Measurements from ENCODE around the gene FBXW11. TPM values are rescaled to one million over a fixed set of nuclear protein-coding genes. Genes with fewer than 3 reads are reported as not detected.

Gene FBXW11
- total RNA-seq, 1 experiment from 2014 or later = 52.2 TPM

GRCh38 chr5:171989946-171990712 is 16.3 kb downstream of the FBXW11 start:
- ATAC-seq = no peak
- ChIA-PET POLR2A (no interaction called here), CTCF (no interaction called here)
- H3K4me1 Mint-ChIP-seq = peaks cover 34% of the 10 kb centered on the region
- H3K27ac Mint-ChIP-seq = peak overlapping the region; percentile 52; the same call in 1 of the 2 replicates
- TF ChIP-seq ZSCAN18 (CRISPR knock-in tag; IDR thresholded peaks at IDR 0.05) (no peak), ZNF416 (CRISPR knock-in tag; IDR thresholded peaks at IDR 0.05) (no peak), MXD4 (CRISPR knock-in tag; IDR thresholded peaks at IDR 0.05; ENCODE audit: borderline replicate concordance) (no peak), NR1H2 (CRISPR knock-in tag; IDR thresholded peaks at IDR 0.05) (no peak), NFE2L1 (CRISPR knock-in tag; IDR thresholded peaks at IDR 0.05) (no peak), TEAD1 (CRISPR knock-in tag; IDR thresholded peaks at IDR 0.05) (no peak), CBFB (CRISPR knock-in tag; IDR thresholded peaks at IDR 0.05; ENCODE audit: low read depth) (no peak), MYBL2 (CRISPR knock-in tag; IDR thresholded peaks at IDR 0.05) (no peak), ARID4B (CRISPR knock-in tag; IDR thresholded peaks at IDR 0.05; ENCODE audit: borderline replicate concordance) (no peak), PRRX2 (CRISPR knock-in tag; IDR thresholded peaks at IDR 0.05) (no peak), NR3C1 (CRISPR knock-in tag; conservative IDR thresholded peaks at IDR 0.05; ENCODE audit: low read depth) (no peak)
- peaks cover 11% of the 10 kb centered on the region for H3K36me3 Mint-ChIP-seq
- no peak overlapping the region for H3K4me3 Mint-ChIP-seq
- DNase-seq (ENCODE audit: low spot score) = no peak
- no peaks in the 10 kb centered on the region for H3K9me3 Mint-ChIP-seq
- no peaks in the 10 kb centered on the region for H3K27me3 Mint-ChIP-seq (ENCODE audit: low read depth)

- H3K9me3 Mint-ChIP-seq = no peaks in the 10 kb centered on the region
- ChIA-PET CTCF (no interaction called here), POLR2A (no interaction called here)
- no peak overlapping the region for H3K4me3 Mint-ChIP-seq
- no peaks in the 10 kb centered on the region for H3K27me3 Mint-ChIP-seq (ENCODE audit: low read depth)
- ATAC-seq (no peak), DNase-seq (ENCODE audit: low spot score) (no peak)
- peaks cover 37% of the 10 kb centered on the region for H3K4me1 Mint-ChIP-seq
- no peak for TF ChIP-seq NFE2L1 (CRISPR knock-in tag; IDR thresholded peaks at IDR 0.05)
- H3K27ac Mint-ChIP-seq = peak overlapping the region; percentile 60
- H3K36me3 Mint-ChIP-seq = peaks cover 9% of the 10 kb centered on the region
Observed at GRCh38 chr5:171989276-171989675, 17.2 kb downstream of the FBXW11 start.

- H3K27ac Mint-ChIP-seq = peak overlapping the region; percentile 80
- ATAC-seq (peak; percentile 50), DNase-seq (ENCODE audit: low spot score) (no peak)
- POLR2A ChIA-PET = interaction anchor here (0.6 to 1.3 kb wide), 2 partner anchors 19 to 20 kb away, joined by 4 to 5 read pairs; partner anchors contain the start of gene FBXW11
- H3K4me3 Mint-ChIP-seq = no peak overlapping the region
- H3K36me3 Mint-ChIP-seq = peaks cover 7% of the 10 kb centered on the region; the same call in 1 of the 2 replicates
- peaks cover 60% of the 10 kb centered on the region for H3K4me1 Mint-ChIP-seq
- no peaks in the 10 kb centered on the region for H3K9me3 Mint-ChIP-seq
- CTCF ChIA-PET = interaction anchor here (0.9 to 1.6 kb wide), 4 partner anchors 28 to 75 kb away, joined by 3 to 10 read pairs (median 4); no protein-coding TSS in a partner anchor
- H3K27me3 Mint-ChIP-seq (ENCODE audit: low read depth) = no peaks in the 10 kb centered on the region
- TF ChIP-seq FOXP1 (CRISPR knock-in tag; IDR thresholded peaks at IDR 0.05; ENCODE audit: borderline replicate concordance) (no peak), HMGA2 (CRISPR knock-in tag; IDR thresholded peaks at IDR 0.05) (no peak), NR3C1 (CRISPR knock-in tag; conservative IDR thresholded peaks at IDR 0.05; ENCODE audit: low read depth) (no peak), IRF1 (CRISPR knock-in tag; IDR thresholded peaks at IDR 0.05) (no peak), NFYB (CRISPR knock-in tag; conservative IDR thresholded peaks at IDR 0.05; ENCODE audit: low read depth) (no peak), RELA (CRISPR knock-in tag; IDR thresholded peaks at IDR 0.05; ENCODE audit: borderline replicate concordance) (no peak), USF2 (CRISPR knock-in tag; IDR thresholded peaks at IDR 0.05) (peak; percentile 27; the same call in 1 of the 2 replicates), ZNF317 (CRISPR knock-in tag; IDR thresholded peaks at IDR 0.05; ENCODE audit: borderline replicate concordance, low read depth) (no peak), HMGXB4 (CRISPR knock-in tag; IDR thresholded peaks at IDR 0.05) (no peak), USF1 (CRISPR knock-in tag; IDR thresholded peaks at IDR 0.05) (peak; percentile 37; the same call in 1 of the 2 replicates)
Observed at GRCh38 chr5:171986772-171987171, 19.7 kb downstream of the FBXW11 start.
